SK-N-SH (cell line): ENCODE results near the gene KIF19. TPM values are rescaled to one million over a fixed set of nuclear protein-coding genes. Genes with fewer than 3 reads are reported as not detected.

Source experiments
- CTCF ChIA-PET: fragments of 300-600, 350-600 bp; formaldehyde crosslinking; extraction: SDS; loops from one replicate; lab custom pipeline; 2021; lab: Yijun Ruan, JAX
- POLR2A ChIA-PET: fragments of 350-600 bp; sonication (Branson Sonifier 250); formaldehyde crosslinking; extraction: SDS; loops from one replicate; lab custom pipeline; 2020; ENCODE audit warnings: antibody characterized with exemption, inconsistent platforms; lab: Yijun Ruan, JAX
- DNase-seq: peaks from one replicate; pipeline ENCODE4 v3.0.0; 2012
- H2AFZ ChIP-seq: fragments of 200-600 bp; sonication (generic); 2 replicates; pipeline ENCODE4 v1.8.1; 2016; ENCODE audit warnings: antibody characterized with exemption, mild to moderate bottlenecking, low read depth
- H3F3A ChIP-seq: fragments of 200-600 bp; sonication (generic); replicated peaks from 2 replicates; pipeline ENCODE3; 2016; ENCODE audit warnings: antibody characterized with exemption, mild to moderate bottlenecking; ENCODE audit not compliant: insufficient read depth
- H3K27ac ChIP-seq, 2 experiments: fragments of 200-500 bp in 1 of 2; fragments of 200-600 bp in 1 of 2; sonication (Bioruptor generic) in 1 of 2; sonication (generic), shearing (Covaris generic) in 1 of 2; 2 replicates each; pipeline versions ENCODE4 v1.5.1 to v1.6.1; 2014 to 2016; ENCODE audit warnings: low read depth in 2 of 2, inconsistent platforms in 1 of 2, low read length in 1 of 2, mild to moderate bottlenecking in 1 of 2, mixed read lengths in 1 of 2
- H3K27me3 ChIP-seq: fragments of 200-600 bp; sonication (generic), shearing (Covaris generic); 2 replicates; pipeline ENCODE4 v1.6.1; 2016; ENCODE audit warnings: mixed run types; ENCODE audit not compliant: insufficient read depth
- H3K36me3 ChIP-seq, 2 experiments: fragments of 200-500 bp in 1 of 2; fragments of 200-600 bp in 1 of 2; sonication (Bioruptor generic) in 1 of 2; sonication (generic) in 1 of 2; replicated peaks in 1 of 2; 2 replicates each; pipeline versions ENCODE3 to v1.5.1; 2014 to 2016; ENCODE audit warnings: low read length in 1 of 2, mild to moderate bottlenecking in 1 of 2; ENCODE audit not compliant: insufficient read depth in 2 of 2, control insufficient read depth in 1 of 2
- H3K4me1 ChIP-seq, 2 experiments: fragments of 200-500 bp in 1 of 2; fragments of 200-600 bp in 1 of 2; sonication (Bioruptor generic) in 1 of 2; sonication (generic), shearing (Covaris generic) in 1 of 2; 2 replicates each; pipeline versions ENCODE4 v1.5.1 to v1.6.1; 2014 to 2016; ENCODE audit warnings: low read depth in 1 of 2, low read length in 1 of 2, mixed run types in 1 of 2; ENCODE audit not compliant: insufficient read depth in 2 of 2, control insufficient read depth in 1 of 2
- H3K4me2 ChIP-seq: fragments of 200-600 bp; sonication (generic), shearing (Covaris generic); 2 replicates; pipeline ENCODE4 v1.6.1; 2017; ENCODE audit warnings: mixed run types
- H3K4me3 ChIP-seq, 2 experiments: fragments of 200-500 bp in 1 of 2; fragments of 200-600 bp in 1 of 2; sonication (Bioruptor generic) in 1 of 2; sonication (generic), shearing (Covaris generic) in 1 of 2; 2 replicates each; pipeline versions ENCODE4 v1.5.1 to v1.8.1; 2014 to 2016; ENCODE audit warnings: low read depth in 2 of 2, inconsistent platforms in 1 of 2, low read length in 1 of 2, mild to moderate bottlenecking in 1 of 2, mixed read lengths in 1 of 2, moderate library complexity in 1 of 2
- H3K79me2 ChIP-seq: fragments of 200-600 bp; sonication (generic); 2 replicates; pipeline ENCODE4 v1.8.1; 2017; ENCODE audit warnings: mild to moderate bottlenecking; ENCODE audit not compliant: insufficient read depth
- H3K9ac ChIP-seq: fragments of 200-600 bp; sonication (generic); 2 replicates; pipeline ENCODE4 v1.6.1; 2017; ENCODE audit warnings: mixed run types
- H3K9me2 ChIP-seq: fragments of 200-600 bp; sonication (generic); 2 replicates; pipeline ENCODE4 v1.6.1; 2017; ENCODE audit warnings: mixed run types
- H3K9me3 ChIP-seq: fragments of 200-600 bp; sonication (generic); 2 replicates; pipeline ENCODE4 v1.6.1; 2017; ENCODE audit warnings: mixed run types, mild to moderate bottlenecking, moderate library complexity
- H4K20me1 ChIP-seq: fragments of 200-600 bp; sonication (generic); 2 replicates; pipeline ENCODE4 v1.6.1; 2017; ENCODE audit warnings: mild to moderate bottlenecking, mixed run types; ENCODE audit not compliant: insufficient read depth
- CHD2 ChIP-seq: fragments of 150-350 bp; IDR thresholded peaks from 2 replicates; pipeline ENCODE4 v1.6.1; 2018; ENCODE audit warnings: low read length; ENCODE audit not compliant: partially characterized antibody
- EZH2phosphoT487 ChIP-seq: fragments of 200-600 bp; sonication (generic); IDR thresholded peaks from 2 replicates; pipeline ENCODE4 v1.6.1; 2017; ENCODE audit warnings: low read depth, mixed run types, mild to moderate bottlenecking, antibody characterized with exemption, moderate library complexity, borderline replicate concordance
- FOSL2 ChIP-seq: IDR thresholded peaks from 2 replicates; pipeline ENCODE4 v1.4.0; 2012; ENCODE audit warnings: low read depth, mild to moderate bottlenecking, moderate library complexity, borderline replicate concordance
- FOXJ3 ChIP-seq: sonication (generic); formaldehyde crosslinking; IDR thresholded peaks from 2 replicates; pipeline ENCODE4 v1.5.1; 2020; ENCODE audit warnings: mild to moderate bottlenecking, missing genetic modification reagents
- FOXM1 ChIP-seq: IDR thresholded peaks from 2 replicates; pipeline ENCODE4 v1.4.0; 2012; ENCODE audit warnings: low read depth, mild to moderate bottlenecking
- GABPA ChIP-seq: IDR thresholded peaks from 2 replicates; pipeline ENCODE4 v1.4.0; 2012; ENCODE audit warnings: low read depth, mild to moderate bottlenecking
- JUND ChIP-seq: IDR thresholded peaks from 2 replicates; pipeline ENCODE4 v1.4.0; 2012
- MEF2A ChIP-seq: IDR thresholded peaks from 2 replicates; pipeline ENCODE4 v1.4.0; 2012; ENCODE audit warnings: low read depth, borderline replicate concordance
- MXI1 ChIP-seq: IDR thresholded peaks from 2 replicates; pipeline ENCODE4 v1.6.1; 2012; ENCODE audit warnings: mild to moderate bottlenecking, low read depth, low read length, improper control_type of control experiment
- NFIC ChIP-seq: IDR thresholded peaks from 2 replicates; pipeline ENCODE4 v1.4.0; 2012; ENCODE audit warnings: borderline replicate concordance
- NRF1 ChIP-seq: IDR thresholded peaks from 2 replicates; pipeline ENCODE4 v1.6.1; 2012; ENCODE audit warnings: low read depth, mild to moderate bottlenecking, low read length
- POLR2AphosphoS5 ChIP-seq: IDR thresholded peaks from 2 replicates; pipeline ENCODE4 v1.6.1; 2012; ENCODE audit warnings: low read depth, low read length
- RCOR1 ChIP-seq: fragments of 150-350 bp; IDR thresholded peaks from 2 replicates; pipeline ENCODE4 v1.6.1; 2017; ENCODE audit warnings: antibody characterized with exemption, low read length
- TCF12 ChIP-seq: IDR thresholded peaks from 2 replicates; pipeline ENCODE4 v1.4.0; 2012
- YY1 ChIP-seq: IDR thresholded peaks from 2 replicates; pipeline ENCODE4 v1.4.0; 2012; ENCODE audit warnings: low read depth, mild to moderate bottlenecking
- WGBS: methylation state at CpG from one replicate; pipeline ENCODE4 v1.1.6; 2017; ENCODE audit warnings: low lambda C conversion rate; 5-methylcytosine and 5-hydroxymethylcytosine counted together
- polyA plus RNA-seq, 3 experiments: library from polyadenylated mRNA; depleted of rRNA; stranded (reverse); fragments of >200 nt; gene quantifications; 2 replicates each; pipeline ENCODE4 v1.2.3, GENCODE V29; 2012
- TF ChIP-seq, protein P1 (sequence below): fragments of 150-350 bp; IDR thresholded peaks from 2 replicates; pipeline ENCODE4 v1.6.1; 2016; ENCODE audit warnings: mild to moderate bottlenecking, low read depth, low read length
- TF ChIP-seq, protein P2 (sequence below): IDR thresholded peaks from 2 replicates; pipeline ENCODE4 v1.4.0; 2012; ENCODE audit warnings: low read depth
- TF ChIP-seq, protein P3 (sequence below): IDR thresholded peaks from 2 replicates; pipeline ENCODE4 v1.4.0; 2012; ENCODE audit warnings: low read depth, borderline replicate concordance
- TF ChIP-seq, protein P4 (sequence below): fragments of 200-600 bp; sonication (generic); IDR thresholded peaks from 2 replicates; pipeline ENCODE4 v1.6.1; 2017; ENCODE audit warnings: antibody characterized with exemption, mild to moderate bottlenecking, moderate library complexity
- TF ChIP-seq, protein P5 (sequence below): IDR thresholded peaks from 2 replicates; pipeline ENCODE4 v1.4.0; 2012; ENCODE audit warnings: low read depth, borderline replicate concordance

The KIF19 gene
- polyA plus RNA-seq, 1 of the 3 experiments (the other 2 are of a cell fraction): not detected

DNA sequence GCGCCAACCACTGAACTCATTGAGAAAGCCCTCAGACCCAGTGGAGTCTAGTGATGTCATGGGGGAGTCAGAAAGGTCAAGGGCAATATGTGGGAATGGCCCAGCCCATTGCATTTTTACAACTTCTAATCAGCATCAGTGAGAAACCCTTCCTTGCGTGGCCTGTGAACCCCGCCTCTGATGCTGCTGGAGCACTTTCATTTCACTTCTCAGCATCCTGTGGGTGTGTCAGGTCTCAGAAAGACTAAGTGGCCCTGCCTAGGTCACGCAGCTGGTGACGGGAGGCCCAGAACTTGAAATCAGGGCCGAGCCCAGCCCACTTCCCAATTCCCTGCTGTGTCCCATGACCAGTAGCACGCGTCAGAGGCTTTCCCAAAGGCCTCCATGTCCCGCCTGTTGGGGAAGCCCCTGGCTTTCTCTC lies 45.9 kb upstream of the KIF19 start:
- H3K4me3 ChIP-seq: no peak overlapping the region
- H2AFZ ChIP-seq: no peak overlapping the region
- CTCF ChIA-PET: no interaction called here
- H3K36me3 ChIP-seq: no peaks in the 10 kb centered on the region
- H3K4me1 ChIP-seq: no peaks in the 10 kb centered on the region
- POLR2A ChIA-PET: no interaction called here
- no peaks in the 10 kb centered on the region for H4K20me1 ChIP-seq
- H3K9me3 ChIP-seq: no peaks in the 10 kb centered on the region
- TF ChIP-seq JUND (no peak), CHD2 (no peak), YY1 (no peak), EZH2phosphoT487 (no peak), GABPA (no peak), RCOR1 (no peak), MEF2A (no peak), FOXJ3 (CRISPR knock-in tag) (no peak), NRF1 (no peak), FOXM1 (no peak)
- TF ChIP-seq, protein P1, sequence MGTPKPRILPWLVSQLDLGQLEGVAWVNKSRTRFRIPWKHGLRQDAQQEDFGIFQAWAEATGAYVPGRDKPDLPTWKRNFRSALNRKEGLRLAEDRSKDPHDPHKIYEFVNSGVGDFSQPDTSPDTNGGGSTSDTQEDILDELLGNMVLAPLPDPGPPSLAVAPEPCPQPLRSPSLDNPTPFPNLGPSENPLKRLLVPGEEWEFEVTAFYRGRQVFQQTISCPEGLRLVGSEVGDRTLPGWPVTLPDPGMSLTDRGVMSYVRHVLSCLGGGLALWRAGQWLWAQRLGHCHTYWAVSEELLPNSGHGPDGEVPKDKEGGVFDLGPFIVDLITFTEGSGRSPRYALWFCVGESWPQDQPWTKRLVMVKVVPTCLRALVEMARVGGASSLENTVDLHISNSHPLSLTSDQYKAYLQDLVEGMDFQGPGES: no peak
- TF ChIP-seq, protein P2, sequence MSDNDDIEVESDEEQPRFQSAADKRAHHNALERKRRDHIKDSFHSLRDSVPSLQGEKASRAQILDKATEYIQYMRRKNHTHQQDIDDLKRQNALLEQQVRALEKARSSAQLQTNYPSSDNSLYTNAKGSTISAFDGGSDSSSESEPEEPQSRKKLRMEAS: no peak
- H3K27me3 ChIP-seq: no peaks in the 10 kb centered on the region
- H3F3A ChIP-seq: no peaks in the 10 kb centered on the region
- no peak overlapping the region for H3K9ac ChIP-seq
- no peaks in the 10 kb centered on the region for H3K79me2 ChIP-seq
- DNase-seq: no peak
- no peaks in the 10 kb centered on the region for H3K9me2 ChIP-seq
- H3K4me2 ChIP-seq: no peak overlapping the region
- 67% methylated on average over 9 of the region's 9 CpGs for WGBS
- H3K27ac ChIP-seq: no peak overlapping the region

DNA sequence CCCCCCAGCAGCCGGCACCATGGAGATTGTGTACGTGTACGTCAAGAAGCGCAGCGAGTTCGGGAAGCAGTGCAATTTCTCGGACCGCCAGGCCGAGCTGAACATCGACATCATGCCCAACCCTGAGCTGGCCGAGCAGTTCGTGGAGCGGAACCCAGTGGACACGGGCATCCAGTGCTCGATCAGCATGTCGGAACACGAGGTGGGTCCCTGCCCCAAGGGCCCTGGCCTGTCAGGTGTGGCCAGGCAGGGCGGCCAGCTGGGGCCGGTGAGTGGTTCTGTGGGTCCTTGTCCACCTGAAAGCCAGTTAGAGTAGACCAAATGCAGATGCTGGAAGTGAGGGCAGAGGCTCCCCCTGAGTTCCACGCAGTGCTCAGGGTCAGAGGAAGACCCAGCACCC lies 44.2 kb upstream of the KIF19 start:
- Histone ChIP-seq H3K9me3 (no peaks in the 10 kb centered on the region), H3K9ac (no peak overlapping the region), H3K4me2 (no peak overlapping the region), H4K20me1 (no peaks in the 10 kb centered on the region), H3K4me3 (no peak overlapping the region), H3K27me3 (no peaks in the 10 kb centered on the region), H2AFZ (no peak overlapping the region), H3K27ac (no peak overlapping the region), H3K79me2 (no peaks in the 10 kb centered on the region), H3K4me1 (no peaks in the 10 kb centered on the region), H3K9me2 (no peaks in the 10 kb centered on the region), H3F3A (no peaks in the 10 kb centered on the region), H3K36me3 (no peaks in the 10 kb centered on the region)
- TF ChIP-seq FOSL2 (no peak), MXI1 (no peak), NFIC (no peak), POLR2AphosphoS5 (no peak), EZH2phosphoT487 (no peak), NRF1 (no peak), FOXJ3 (CRISPR knock-in tag) (no peak), RCOR1 (no peak), MEF2A (no peak), TCF12 (no peak), FOXM1 (no peak)
- TF ChIP-seq, protein P3, sequence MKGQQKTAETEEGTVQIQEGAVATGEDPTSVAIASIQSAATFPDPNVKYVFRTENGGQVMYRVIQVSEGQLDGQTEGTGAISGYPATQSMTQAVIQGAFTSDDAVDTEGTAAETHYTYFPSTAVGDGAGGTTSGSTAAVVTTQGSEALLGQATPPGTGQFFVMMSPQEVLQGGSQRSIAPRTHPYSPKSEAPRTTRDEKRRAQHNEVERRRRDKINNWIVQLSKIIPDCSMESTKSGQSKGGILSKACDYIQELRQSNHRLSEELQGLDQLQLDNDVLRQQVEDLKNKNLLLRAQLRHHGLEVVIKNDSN: no peak
- TF ChIP-seq, protein P4, sequence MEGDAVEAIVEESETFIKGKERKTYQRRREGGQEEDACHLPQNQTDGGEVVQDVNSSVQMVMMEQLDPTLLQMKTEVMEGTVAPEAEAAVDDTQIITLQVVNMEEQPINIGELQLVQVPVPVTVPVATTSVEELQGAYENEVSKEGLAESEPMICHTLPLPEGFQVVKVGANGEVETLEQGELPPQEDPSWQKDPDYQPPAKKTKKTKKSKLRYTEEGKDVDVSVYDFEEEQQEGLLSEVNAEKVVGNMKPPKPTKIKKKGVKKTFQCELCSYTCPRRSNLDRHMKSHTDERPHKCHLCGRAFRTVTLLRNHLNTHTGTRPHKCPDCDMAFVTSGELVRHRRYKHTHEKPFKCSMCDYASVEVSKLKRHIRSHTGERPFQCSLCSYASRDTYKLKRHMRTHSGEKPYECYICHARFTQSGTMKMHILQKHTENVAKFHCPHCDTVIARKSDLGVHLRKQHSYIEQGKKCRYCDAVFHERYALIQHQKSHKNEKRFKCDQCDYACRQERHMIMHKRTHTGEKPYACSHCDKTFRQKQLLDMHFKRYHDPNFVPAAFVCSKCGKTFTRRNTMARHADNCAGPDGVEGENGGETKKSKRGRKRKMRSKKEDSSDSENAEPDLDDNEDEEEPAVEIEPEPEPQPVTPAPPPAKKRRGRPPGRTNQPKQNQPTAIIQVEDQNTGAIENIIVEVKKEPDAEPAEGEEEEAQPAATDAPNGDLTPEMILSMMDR: no peak
- TF ChIP-seq, protein P5, sequence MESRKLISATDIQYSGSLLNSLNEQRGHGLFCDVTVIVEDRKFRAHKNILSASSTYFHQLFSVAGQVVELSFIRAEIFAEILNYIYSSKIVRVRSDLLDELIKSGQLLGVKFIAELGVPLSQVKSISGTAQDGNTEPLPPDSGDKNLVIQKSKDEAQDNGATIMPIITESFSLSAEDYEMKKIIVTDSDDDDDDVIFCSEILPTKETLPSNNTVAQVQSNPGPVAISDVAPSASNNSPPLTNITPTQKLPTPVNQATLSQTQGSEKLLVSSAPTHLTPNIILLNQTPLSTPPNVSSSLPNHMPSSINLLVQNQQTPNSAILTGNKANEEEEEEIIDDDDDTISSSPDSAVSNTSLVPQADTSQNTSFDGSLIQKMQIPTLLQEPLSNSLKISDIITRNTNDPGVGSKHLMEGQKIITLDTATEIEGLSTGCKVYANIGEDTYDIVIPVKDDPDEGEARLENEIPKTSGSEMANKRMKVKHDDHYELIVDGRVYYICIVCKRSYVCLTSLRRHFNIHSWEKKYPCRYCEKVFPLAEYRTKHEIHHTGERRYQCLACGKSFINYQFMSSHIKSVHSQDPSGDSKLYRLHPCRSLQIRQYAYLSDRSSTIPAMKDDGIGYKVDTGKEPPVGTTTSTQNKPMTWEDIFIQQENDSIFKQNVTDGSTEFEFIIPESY: no peak
- TF ChIP-seq, protein P2: no peak
- ChIA-PET POLR2A (no interaction called here), CTCF (interaction anchor here (0.8 to 9.6 kb wide), 4 partner anchors 16 to 86 kb away, joined by 3 to 93 read pairs (median 6); no protein-coding TSS in a partner anchor)
- 79% methylated on average over 20 of the region's 20 CpGs for WGBS
- DNase-seq: no peak
